ENCODE measurements around the gene GPR161. TPM values are rescaled to one million over a fixed set of nuclear protein-coding genes. Genes with fewer than 3 reads are reported as not detected.

GPR161 gene
- total RNA-seq, 1 experiment from 2014 or later, result 2.4 TPM

DNA sequence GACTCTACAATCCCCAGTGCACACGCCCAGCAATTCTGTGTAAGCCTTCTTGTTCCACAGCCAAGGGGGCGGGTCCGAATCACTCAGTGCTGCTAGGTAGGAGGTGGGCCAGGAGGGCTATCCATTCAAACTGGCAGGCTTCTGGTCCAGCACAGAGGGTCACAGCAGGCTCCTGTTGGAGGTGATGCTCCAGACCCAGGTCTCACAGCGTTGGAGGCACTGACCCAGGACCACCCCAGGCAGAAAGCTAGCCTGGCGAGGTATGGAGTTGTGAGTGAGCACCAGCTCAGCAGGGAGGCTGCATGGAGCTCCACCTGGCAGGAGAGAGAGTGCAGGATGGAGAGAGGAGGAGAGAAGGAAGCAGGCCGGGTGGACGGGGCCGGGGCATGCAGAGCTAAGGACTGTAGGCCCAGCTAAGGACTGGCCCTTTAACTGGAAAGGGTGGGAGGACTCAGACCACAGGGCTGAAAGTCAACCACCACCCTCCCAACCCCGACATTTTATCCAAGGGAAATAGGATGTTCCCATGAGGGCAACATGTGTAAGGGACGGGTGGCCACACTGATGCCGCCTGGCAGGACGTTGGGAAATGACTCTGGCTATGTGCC, 38.7 kb downstream of the GPR161 start:
- CTCF ChIA-PET, result no interaction called here
- no TSS peak for BruUV-seq (replicated peaks)
- intact Hi-C loops (cut with micrococcal nuclease; ENCODE audit: unreplicated experiment) (no loop called here), in situ Hi-C loops (cut with HindIII; ENCODE audit: low pct_unique_long_range_greater_than_20kb, low sequenced_read_pairs) (no loop called here)
- TF ChIP-seq CTCF (IDR thresholded peaks at IDR 0.05), result no peak
- TF ChIP-seq POLR2AphosphoS5 (IDR thresholded peaks at IDR 0.05; ENCODE audit: low read depth, low read length), result no peak
- TF ChIP-seq REST (IDR thresholded peaks at IDR 0.05; ENCODE audit: insufficient read depth in 1 of 2, low read depth in 2 of 2, low read length in 1 of 2), result no peak
- TF ChIP-seq TCF7L2 (IDR thresholded peaks at IDR 0.05; ENCODE audit: low read depth, low read length), result no peak
- H3K9me3 ChIP-seq (ENCODE audit: control insufficient read depth, insufficient read depth, low read depth, low read length), result no peaks in the 10 kb centered on the region
- no peak overlapping the region for H3K4me3 ChIP-seq (ENCODE audit: low read depth in 2 of 2, low read length in 2 of 2)
- no peaks in the 10 kb centered on the region for H3K36me3 ChIP-seq (ENCODE audit: control insufficient read depth, insufficient read depth, low read length)
- POLR2A ChIA-PET, result no interaction called here
- DNase-seq (ENCODE audit: low read depth, low spot score), result no peak
- no peaks in the 10 kb centered on the region for H3K4me1 ChIP-seq (ENCODE audit: control insufficient read depth, insufficient read depth, low read length)
- no peak overlapping the region for H3K27ac ChIP-seq (ENCODE audit: low read length)
- no peak for ATAC-seq
- H3K27me3 ChIP-seq (ENCODE audit: control insufficient read depth, insufficient read depth, low read length), result peaks cover 3% of the 10 kb centered on the region; the same call in 1 of the 2 replicates

DNA sequence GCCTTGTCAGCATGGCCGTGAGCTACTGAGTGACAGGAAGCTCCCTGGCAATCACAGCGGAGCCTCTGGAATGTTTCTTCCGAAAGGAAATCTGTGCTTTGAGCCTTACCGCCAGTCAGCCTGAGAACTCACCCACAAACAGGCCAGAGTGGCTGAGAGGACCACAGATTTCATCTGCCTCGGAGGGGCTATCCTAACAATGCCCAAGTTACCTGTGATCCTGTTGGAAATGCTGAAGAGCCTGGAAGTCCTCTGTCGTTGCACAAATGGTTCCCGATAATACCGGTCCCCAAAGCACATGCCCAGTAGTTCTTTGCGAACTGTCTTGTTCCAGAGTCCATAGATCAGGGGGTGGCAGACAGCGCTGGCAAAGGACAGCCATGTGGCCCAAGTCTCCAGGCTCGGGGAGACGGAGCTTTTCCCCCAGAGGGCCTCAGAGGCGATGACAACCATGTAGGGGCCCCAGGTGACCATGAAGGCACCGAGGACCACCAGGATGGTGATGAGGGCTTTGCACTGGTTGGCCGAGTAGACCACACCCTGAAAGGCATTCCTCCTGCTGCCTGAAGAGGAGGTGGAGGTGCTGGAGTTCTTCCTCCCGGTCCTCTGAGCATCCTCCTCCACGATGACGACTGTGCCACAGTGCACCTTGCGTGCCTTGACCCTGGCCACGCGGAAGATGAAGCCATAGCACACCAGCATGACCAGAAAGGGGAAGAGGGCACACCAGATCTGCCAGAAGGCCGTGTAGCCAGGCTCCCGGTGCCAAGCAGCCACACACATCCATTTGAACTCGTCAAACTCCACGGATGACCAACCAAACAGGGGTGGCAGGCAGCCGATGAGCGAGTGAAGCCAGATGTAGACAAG, 40.2 kb downstream of the GPR161 start:
- Histone ChIP-seq H3K4me3 (ENCODE audit: low read depth in 2 of 2, low read length in 2 of 2) (no peak overlapping the region), H3K36me3 (ENCODE audit: control insufficient read depth, insufficient read depth, low read length) (no peaks in the 10 kb centered on the region), H3K27me3 (ENCODE audit: control insufficient read depth, insufficient read depth, low read length) (peaks cover 3% of the 10 kb centered on the region; the same call in 1 of the 2 replicates), H3K27ac (ENCODE audit: low read length) (no peak overlapping the region), H3K4me1 (ENCODE audit: control insufficient read depth, insufficient read depth, low read length) (no peaks in the 10 kb centered on the region), H3K9me3 (ENCODE audit: control insufficient read depth, insufficient read depth, low read depth, low read length) (no peaks in the 10 kb centered on the region)
- in situ Hi-C loops (cut with HindIII; ENCODE audit: low pct_unique_long_range_greater_than_20kb, low sequenced_read_pairs), result no loop called here
- no TSS peak for BruUV-seq (replicated peaks)
- no peak for TF ChIP-seq SIN3A (IDR thresholded peaks at IDR 0.05; ENCODE audit: borderline replicate concordance, insufficient read depth, low read depth, low read length)
- no peak for TF ChIP-seq CTCF (IDR thresholded peaks at IDR 0.05)
- no peak for TF ChIP-seq TCF7L2 (IDR thresholded peaks at IDR 0.05; ENCODE audit: low read depth, low read length)
- TF ChIP-seq POLR2AphosphoS5 (IDR thresholded peaks at IDR 0.05; ENCODE audit: low read depth, low read length), result no peak
- no peak for TF ChIP-seq REST (IDR thresholded peaks at IDR 0.05; ENCODE audit: insufficient read depth in 1 of 2, low read depth in 2 of 2, low read length in 1 of 2)
- ATAC-seq, result no peak
- ChIA-PET POLR2A (interaction anchor here (0.7 kb wide), 1 partner anchor 374 kb away, joined by 3 read pairs; no protein-coding TSS in a partner anchor), CTCF (no interaction called here)
- DNase-seq (ENCODE audit: low read depth, low spot score), result no peak
- intact Hi-C loops (cut with micrococcal nuclease; ENCODE audit: unreplicated experiment), result no loop called here
